ENCODE data around the gene PLLP. TPM values are rescaled to one million over a fixed set of nuclear protein-coding genes. Genes with fewer than 3 reads are reported as not detected.

PLLP gene
- total and polyA plus RNA-seq, 9 of the 15 experiments (the other 6 are each of a cell fraction or from before 2014, with no cell fraction given), result 0.09 to 0.96 (median 0.27) TPM

- peak; percentile 65; the same call in 1 of the 2 replicates for TF ChIP-seq CHAMP1 (IDR thresholded peaks at IDR 0.05)
- TF ChIP-seq ZNF143 (CRISPR knock-in tag; IDR thresholded peaks at IDR 0.05), result no peak
- peak; percentile 72 for TF ChIP-seq CREM (IDR thresholded peaks at IDR 0.05; ENCODE audit: low read depth)
- TF ChIP-seq, protein P1, sequence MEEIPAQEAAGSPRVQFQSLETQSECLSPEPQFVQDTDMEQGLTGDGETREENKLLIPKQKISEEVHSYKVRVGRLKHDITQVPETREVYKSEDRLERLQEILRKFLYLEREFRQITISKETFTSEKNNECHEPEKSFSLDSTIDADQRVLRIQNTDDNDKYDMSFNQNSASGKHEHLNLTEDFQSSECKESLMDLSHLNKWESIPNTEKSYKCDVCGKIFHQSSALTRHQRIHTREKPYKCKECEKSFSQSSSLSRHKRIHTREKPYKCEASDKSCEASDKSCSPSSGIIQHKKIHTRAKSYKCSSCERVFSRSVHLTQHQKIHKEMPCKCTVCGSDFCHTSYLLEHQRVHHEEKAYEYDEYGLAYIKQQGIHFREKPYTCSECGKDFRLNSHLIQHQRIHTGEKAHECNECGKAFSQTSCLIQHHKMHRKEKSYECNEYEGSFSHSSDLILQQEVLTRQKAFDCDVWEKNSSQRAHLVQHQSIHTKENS (CRISPR knock-in tag; IDR thresholded peaks at IDR 0.05), result no peak
- TF ChIP-seq ZKSCAN3 (CRISPR knock-in tag; IDR thresholded peaks at IDR 0.05), result no peak
- TF ChIP-seq LARP7 (IDR thresholded peaks at IDR 0.05), result peak; percentile 94; the same call in 1 of the 2 replicates
- no peak for TF ChIP-seq HNRNPH1 (optimal IDR thresholded peaks at IDR 0.05; ENCODE audit: low read depth, low read length)
- TF ChIP-seq MITF (IDR thresholded peaks at IDR 0.05), result peak; percentile 28; the same call in 1 of the 2 replicates
- peak; percentile 84 for TF ChIP-seq BRD4 (IDR thresholded peaks at IDR 0.05)
- TF ChIP-seq ESRRA (IDR thresholded peaks at IDR 0.05; ENCODE audit: borderline replicate concordance, low read depth), result peak; percentile 45; the same call in 1 of the 2 replicates
- TF ChIP-seq JUND (IDR thresholded peaks at IDR 0.05; ENCODE audit: borderline replicate concordance, low read depth, low read length), result peak; percentile 51; the same call in 1 of the 2 replicates
- peak; percentile 16; the same call in 1 of the 3 replicates for TF ChIP-seq JUND (tag; IDR thresholded peaks at IDR 0.05; ENCODE audit: borderline replicate concordance, low read depth, low read length)
- TF ChIP-seq CREB1 (IDR thresholded peaks at IDR 0.05), result peak; percentile 45; the same call in 1 of the 2 replicates
- 0 out of 2 replicates have a peak, but pooled peaks have one; percentile 19 for TF ChIP-seq CREB1 (CRISPR knock-in tag; IDR thresholded peaks at IDR 0.05)
- TF ChIP-seq CEBPB (tag; IDR thresholded peaks at IDR 0.05), result 0 out of 2 replicates have a peak, but pooled peaks have one; percentile 24
- TF ChIP-seq ZBTB26 (CRISPR knock-in tag; IDR thresholded peaks at IDR 0.05), result no peak
- no peak for TF ChIP-seq TAF9B (IDR thresholded peaks at IDR 0.05; ENCODE audit: partially characterized antibody)
- no peak for TF ChIP-seq SNAPC5 (CRISPR knock-in tag; IDR thresholded peaks at IDR 0.05)
- no peak for TF ChIP-seq RBM34 (IDR thresholded peaks at IDR 0.05; ENCODE audit: borderline replicate concordance, insufficient read depth, low read length)
- no peak for TF ChIP-seq HINFP (tag; conservative IDR thresholded peaks at IDR 0.05; ENCODE audit: low read depth)
These were observed 15.4 kb upstream of the PLLP start (continued) for GRCh38 chr16:57299719-57300386.

Measured in K562 (cell line).